ENCODE data around the gene CAP2. TPM values are rescaled to one million over a fixed set of nuclear protein-coding genes. Genes with fewer than 3 reads are reported as not detected.

CAP2 gene
- total and polyA plus RNA-seq, 8 donors, result 2.7 to 4.0 (median 3.5) TPM

GRCh38 chr6:17599877-17600526 lies 206.6 kb downstream of the CAP2 start, which contains the start of gene FAM8A1:
Gene FAM8A1, plus strand, starts transcription at chr6:17600302. Its CDS starts 108 bp downstream, at chr6:17600410.
- Histone ChIP-seq H3K9me3 (no peaks in the 10 kb centered on the region), H3K4me1 (peaks cover 0 to 16% (median 16%) of the 10 kb centered on the region in 3 donors), H3K4me3 (peak within 1 kb of the TSS; percentile 38 to 85 (median 76)), H3K36me3 (peaks cover 0 to 8% (median 0%) of the 10 kb centered on the region in 3 donors), H3K27me3 (no peaks in the 10 kb centered on the region), H3K27ac (peak within 1 kb of the TSS; percentile 92 to 99 (median 96))
- ATAC-seq, result peak; percentile 95 to 98 (median 97)
- DNase-seq, result peak; percentile 97 to 99 (median 98)
- WGBS, 2 donors, result 4 to 6% methylated on average over 40 to 42 of the region's 42 CpGs
- intact Hi-C loops (cut with DNase I), result loop anchor here in 1 of 3 donors (10.0 kb wide), 1 partner anchor 205 kb away; no protein-coding TSS in a partner anchor
- peak; percentile 28 to 58 (median 35) for TF ChIP-seq CTCF (IDR thresholded peaks at IDR 0.05)
- FAIRE-seq, result no peak

- H3K4me3 ChIP-seq, result peak overlapping the region; percentile 38 to 85 (median 76)
- 0 to 1% methylated on average over 55 to 77 of the region's 77 CpGs for WGBS, 2 donors
- peaks cover 0 to 12% (median 0%) of the 10 kb centered on the region in 3 donors for H3K36me3 ChIP-seq
- no peaks in the 10 kb centered on the region for H3K9me3 ChIP-seq
- DNase-seq (peak; percentile 53 to 87 (median 70)), ATAC-seq (peak; percentile 57 to 70 (median 62)), FAIRE-seq (no peak)
- peaks cover 0 to 16% (median 16%) of the 10 kb centered on the region in 3 donors for H3K4me1 ChIP-seq
- TF ChIP-seq CTCF (IDR thresholded peaks at IDR 0.05), result no peak
- H3K27ac ChIP-seq, result peak overlapping the region; percentile 92 to 99 (median 96)
- intact Hi-C loops (cut with DNase I), result no loop called here
- H3K27me3 ChIP-seq, result no peaks in the 10 kb centered on the region
Measured at GRCh38 chr6:17600527-17601385, 207.4 kb downstream of the CAP2 start.

- 2% methylated on average over 5 of the region's 5 CpGs for WGBS, 2 donors
- DNase-seq, result no peak
- H3K27ac ChIP-seq, result peak overlapping the region; percentile 92 to 99 (median 96)
- no peak for ATAC-seq
- TF ChIP-seq CTCF (IDR thresholded peaks at IDR 0.05), result no peak
- H3K4me1 ChIP-seq, result peaks cover 0 to 16% (median 16%) of the 10 kb centered on the region in 3 donors
- no peaks in the 10 kb centered on the region for H3K27me3 ChIP-seq
- intact Hi-C loops (cut with DNase I), result no loop called here
- H3K4me3 ChIP-seq, result peak overlapping the region; percentile 38 to 85 (median 76)
- FAIRE-seq, result no peak
- no peaks in the 10 kb centered on the region for H3K9me3 ChIP-seq
- H3K36me3 ChIP-seq, result peaks cover 0 to 12% (median 0%) of the 10 kb centered on the region in 3 donors
Measured at GRCh38 chr6:17601386-17601703, 207.9 kb downstream of the CAP2 start.

- H3K27me3 ChIP-seq, result no peaks in the 10 kb centered on the region
- peak overlapping the region in 2 of 4 donors; percentile 0 to 37 for H3K27ac ChIP-seq
- intact Hi-C loops (cut with DNase I), result no loop called here
- H3K36me3 ChIP-seq, result peaks cover 0 to 18% (median 0%) of the 10 kb centered on the region in 3 donors
- DNase-seq (no peak), ATAC-seq (no peak), FAIRE-seq (no peak)
- no peak for TF ChIP-seq CTCF (IDR thresholded peaks at IDR 0.05)
- 3% methylated on average over 1 of the region's 1 CpG for WGBS, 2 donors
- H3K9me3 ChIP-seq, result no peaks in the 10 kb centered on the region
- peaks cover 0 to 16% (median 16%) of the 10 kb centered on the region in 3 donors for H3K4me1 ChIP-seq
- H3K4me3 ChIP-seq, result peak overlapping the region in 1 of 4 donors; percentile 85
Measured at GRCh38 chr6:17602888-17603287, 209.5 kb downstream of the CAP2 start.
